ENCODE data around the gene MARCHF5. TPM values are rescaled to one million over a fixed set of nuclear protein-coding genes. Genes with fewer than 3 reads are reported as not detected.
A peak's percentile ranks its signal among the peaks of the same experiment; 100 is the strongest.

Gene MARCHF5
- total RNA-seq (2021; ENCODE audit: unreplicated experiment) (59.1 TPM), Bru-seq, nascent RNA (percentile 89 among the genes with signal in this experiment), BruChase-seq, experiment 1, labeled RNA remaining after a 6-hour chase (percentile 91 among the genes with signal in this experiment), BruChase-seq, experiment 2, labeled RNA remaining after a 2-hour chase (percentile 81 among the genes with signal in this experiment)
- polyA plus RNA-seq (2012) = 41.2 and 45.6 TPM in 2 replicates
- long read RNA-seq, transcript MARCH5-201 (6 exons, 3,926 nt) = major isoform, 112 of 145 reads
- long read RNA-seq, partial matches to known transcripts = 14 of 145 reads
- long read RNA-seq, other reads (novel, unspliced or antisense) = 19 of 145 reads

- Histone ChIP-seq H3K4me3 (replicated peaks in 1 of 2; ENCODE audit: low read depth in 1 of 2, low read length in 2 of 2) (peak within 1 kb of the TSS; percentile 94 to 97), H3K9ac (ENCODE audit: low read length) (peak within 1 kb of the TSS; percentile 93), H3K27me3 (ENCODE audit: insufficient read depth, low read length) (no peaks in the 10 kb centered on the region), H3K79me2 (ENCODE audit: insufficient read depth, low read length) (peaks cover 52% of the 10 kb centered on the region), H3K4me2 (ENCODE audit: low read length) (peak within 1 kb of the TSS; percentile 94), H3K27ac (ENCODE audit: low read depth, low read length) (peak within 1 kb of the TSS; percentile 91), H3K4me1 (ENCODE audit: control insufficient read depth in 1 of 2, insufficient read depth in 2 of 2, low read length in 2 of 2) (peaks cover 7 to 14% of the 10 kb centered on the region in 2 experiments), H2AFZ (ENCODE audit: low read depth, low read length, poor library complexity, severe bottlenecking) (peak within 1 kb of the TSS; percentile 77), H3K36me3 (ENCODE audit: control insufficient read depth in 1 of 2, insufficient read depth in 2 of 2, low read length in 2 of 2) (peaks cover 4 to 9% of the 10 kb centered on the region in 2 experiments; a peak in 2 of 4 replicates), H4K20me1 (ENCODE audit: insufficient read depth) (no peaks in the 10 kb centered on the region), H3K9me2 (ENCODE audit: insufficient read depth) (no peaks in the 10 kb centered on the region), H3K9me3 (ENCODE audit: control insufficient read depth in 1 of 2, insufficient read depth in 1 of 2, low read depth in 1 of 2, low read length in 2 of 2) (no peaks in the 10 kb centered on the region)
- no TSS peak for BruUV-seq (replicated peaks)
- TF ChIP-seq SRF (IDR thresholded peaks at IDR 0.05; ENCODE audit: low read depth) (no peak), EGR1 (IDR thresholded peaks at IDR 0.05; ENCODE audit: low read depth) (peak; percentile 93), ZFX (IDR thresholded peaks at IDR 0.05) (peak; percentile 100), YY1 (IDR thresholded peaks at IDR 0.05; ENCODE audit: extremely low read depth, insufficient replicate concordance, low read depth, low read length) (peak; percentile 80), SIN3A (IDR thresholded peaks at IDR 0.05; ENCODE audit: low read depth) (peak; percentile 81), POLR2AphosphoS5 (IDR thresholded peaks at IDR 0.05; ENCODE audit: low read depth, low read length) (peak; percentile 91), ZBTB33 (IDR thresholded peaks at IDR 0.05; ENCODE audit: extremely low read depth, insufficient replicate concordance, low read length) (no peak), RAD21 (IDR thresholded peaks at IDR 0.05; ENCODE audit: low read depth) (peak; percentile 56), JUND (IDR thresholded peaks at IDR 0.05) (no peak), MAX (IDR thresholded peaks at IDR 0.05) (no peak; the same call in none of the 2 replicates), CTCF (IDR thresholded peaks at IDR 0.05 in 2 of 3, conservative IDR thresholded peaks at IDR 0.05 in 1 of 3; ENCODE audit: borderline replicate concordance in 1 of 3, insufficient read depth in 1 of 3, low read depth in 2 of 3, low read length in 2 of 3) (peak in 2 of 3 experiments; percentile 42 to 56; a peak in 4 of 6 replicates), TCF7L2 (IDR thresholded peaks at IDR 0.05; ENCODE audit: borderline replicate concordance, extremely low read depth, insufficient read depth, insufficient read length) (peak; percentile 77), SP1 (IDR thresholded peaks at IDR 0.05; ENCODE audit: low read depth) (peak; percentile 57), CBX3 (IDR thresholded peaks at IDR 0.05; ENCODE audit: low read depth) (peak; percentile 64; the same call in 1 of the 2 replicates), REST (IDR thresholded peaks at IDR 0.05; ENCODE audit: low read depth) (no peak)
- ChIA-PET CTCF (interaction anchor here (0.7 to 2.0 kb wide), 8 partner anchors 13 to 203 kb away, joined by 3 to 6 read pairs (median 4); no protein-coding TSS in a partner anchor), RAD21 (ENCODE audit: low non-redundant PET in 1 of 2, low total read pairs in 2 of 2, uncharacterized antibody in 2 of 2, unreplicated experiment in 2 of 2) (interaction anchor here (0.7 to 1.7 kb wide), 3 partner anchors 72 to 203 kb away, joined by 3 to 4 read pairs (median 3); no protein-coding TSS in a partner anchor), POLR2A (interaction anchor here (0.6 to 0.8 kb wide), 5 partner anchors 23 to 103 kb away, joined by 3 to 4 read pairs (median 3); no protein-coding TSS in a partner anchor)
- ATAC-seq (peak; percentile 97), DNase-seq (ENCODE audit: low read depth, low spot score) (peak; percentile 91)
- intact Hi-C loops (cut with micrococcal nuclease) = loop anchor here (1.0 to 5.0 kb wide), 4 partner anchors 36 to 202 kb away; no protein-coding TSS in a partner anchor
Observed at GRCh38 chr10:92290837-92291615, at the start of gene MARCHF5, which contains the start of gene CPEB3. MARCHF5 (plus strand) TSS chr10:92291167; CDS start chr10:92291495, 328 bp downstream. CPEB3 (minus strand) TSS chr10:92291078; CDS start chr10:92240350, 50,728 bp downstream.
